ENCODE results near the gene PFKFB2.

PFKFB2 gene

GRCh38 chr1:207103892-207104373 lies 50.9 kb downstream of the PFKFB2 start, which contains the start of gene C4BPA:
Gene C4BPA, plus strand, starts transcription at chr1:207104233. Its CDS starts 8,793 bp downstream, at chr1:207113026.
- DNase-seq (ENCODE audit: low spot score): no peak
- Histone ChIP-seq H3K4me1 (ENCODE audit: insufficient read depth, poor library complexity, severe bottlenecking) (no peaks in the 10 kb centered on the region), H3K27me3 (ENCODE audit: insufficient read depth, poor library complexity, severe bottlenecking) (peaks cover 2% of the 10 kb centered on the region), H3K9me3 (ENCODE audit: severe bottlenecking) (no peaks in the 10 kb centered on the region), H3K27ac (ENCODE audit: poor library complexity, severe bottlenecking) (no peak within 1 kb of the TSS), H3K36me3 (ENCODE audit: low read depth) (no peaks in the 10 kb centered on the region), H3K4me3 (ENCODE audit: severe bottlenecking) (no peak within 1 kb of the TSS)
- no peak for TF ChIP-seq CTCF (IDR thresholded peaks at IDR 0.05; ENCODE audit: poor library complexity, severe bottlenecking)
- no peak for ATAC-seq (ENCODE audit: low read depth)

- no peak overlapping the region for H3K27ac ChIP-seq (ENCODE audit: poor library complexity, severe bottlenecking)
- no peaks in the 10 kb centered on the region for H3K4me1 ChIP-seq (ENCODE audit: insufficient read depth, poor library complexity, severe bottlenecking)
- H3K36me3 ChIP-seq (ENCODE audit: low read depth): no peaks in the 10 kb centered on the region
- no peak for TF ChIP-seq CTCF (IDR thresholded peaks at IDR 0.05; ENCODE audit: poor library complexity, severe bottlenecking)
- H3K27me3 ChIP-seq (ENCODE audit: insufficient read depth, poor library complexity, severe bottlenecking): no peaks in the 10 kb centered on the region
- ATAC-seq (ENCODE audit: low read depth) (peak; percentile 40; the same call in 2 of the 3 replicates), DNase-seq (ENCODE audit: low spot score) (no peak)
- H3K9me3 ChIP-seq (ENCODE audit: severe bottlenecking): no peaks in the 10 kb centered on the region
- no peak overlapping the region for H3K4me3 ChIP-seq (ENCODE audit: severe bottlenecking)
Observed at GRCh38 chr1:207109004-207109403, 55.9 kb downstream of the PFKFB2 start.

- Histone ChIP-seq H3K4me3 (ENCODE audit: severe bottlenecking) (no peak overlapping the region), H3K9me3 (ENCODE audit: severe bottlenecking) (no peaks in the 10 kb centered on the region), H3K36me3 (ENCODE audit: low read depth) (no peaks in the 10 kb centered on the region), H3K4me1 (ENCODE audit: insufficient read depth, poor library complexity, severe bottlenecking) (no peaks in the 10 kb centered on the region), H3K27me3 (ENCODE audit: insufficient read depth, poor library complexity, severe bottlenecking) (no peaks in the 10 kb centered on the region), H3K27ac (ENCODE audit: poor library complexity, severe bottlenecking) (no peak overlapping the region)
- DNase-seq (ENCODE audit: low spot score): no peak
- TF ChIP-seq CTCF (IDR thresholded peaks at IDR 0.05; ENCODE audit: poor library complexity, severe bottlenecking): no peak
- no peak for ATAC-seq (ENCODE audit: low read depth)
Observed at GRCh38 chr1:207112616-207113296, 59.7 kb downstream of the PFKFB2 start.

- H3K27ac ChIP-seq (ENCODE audit: poor library complexity, severe bottlenecking): no peak overlapping the region
- no peak for TF ChIP-seq CTCF (IDR thresholded peaks at IDR 0.05; ENCODE audit: poor library complexity, severe bottlenecking)
Observed at GRCh38 chr1:207115269-207115668, 62.2 kb downstream of the PFKFB2 start.

GRCh38 chr1:207124389-207124788 lies 71.3 kb downstream of the PFKFB2 start:
- ATAC-seq (ENCODE audit: low read depth) (no peak), DNase-seq (ENCODE audit: low spot score) (no peak)
- Histone ChIP-seq H3K36me3 (ENCODE audit: low read depth) (no peaks in the 10 kb centered on the region), H3K4me3 (ENCODE audit: severe bottlenecking) (no peak overlapping the region), H3K4me1 (ENCODE audit: insufficient read depth, poor library complexity, severe bottlenecking) (no peaks in the 10 kb centered on the region), H3K27ac (ENCODE audit: poor library complexity, severe bottlenecking) (no peak overlapping the region), H3K27me3 (ENCODE audit: insufficient read depth, poor library complexity, severe bottlenecking) (peaks cover 4% of the 10 kb centered on the region), H3K9me3 (ENCODE audit: severe bottlenecking) (peaks cover 2% of the 10 kb centered on the region)
- TF ChIP-seq CTCF (IDR thresholded peaks at IDR 0.05; ENCODE audit: poor library complexity, severe bottlenecking): no peak

More at GRCh38 chr1:207115269-207115668, 62.2 kb downstream of the PFKFB2 start:
- Histone ChIP-seq H3K4me1 (ENCODE audit: insufficient read depth, poor library complexity, severe bottlenecking) (no peaks in the 10 kb centered on the region), H3K4me3 (ENCODE audit: severe bottlenecking) (no peak overlapping the region), H3K27me3 (ENCODE audit: insufficient read depth, poor library complexity, severe bottlenecking) (no peaks in the 10 kb centered on the region), H3K36me3 (ENCODE audit: low read depth) (no peaks in the 10 kb centered on the region), H3K9me3 (ENCODE audit: severe bottlenecking) (no peaks in the 10 kb centered on the region)
- DNase-seq (ENCODE audit: low spot score) (no peak), ATAC-seq (ENCODE audit: low read depth) (no peak)
